ENCODE results near the gene C19orf38.

DNA sequence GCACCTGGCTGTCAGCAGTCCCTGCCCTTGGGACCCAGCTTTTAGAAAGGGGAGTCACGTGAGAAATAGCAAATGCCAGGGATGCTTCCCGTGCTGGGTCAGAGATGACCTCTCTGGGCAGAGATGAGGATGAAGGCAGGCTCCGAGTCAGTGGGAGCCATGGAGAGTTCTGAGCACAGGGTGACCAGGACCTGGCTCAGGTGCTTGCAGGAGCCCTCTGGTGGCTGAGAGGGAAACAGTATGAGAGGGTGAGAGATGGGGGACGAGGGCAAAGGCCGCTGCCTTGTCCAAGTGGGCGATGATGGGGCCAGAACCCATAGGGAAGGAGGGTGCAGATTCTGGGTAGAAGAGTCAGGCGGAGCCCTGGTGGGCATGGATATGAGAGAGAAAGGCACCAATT is 28.0 kb upstream of the C19orf38 start:
- TF ChIP-seq ARNTL (CRISPR knock-in tag; IDR thresholded peaks at IDR 0.05; ENCODE audit: borderline replicate concordance, low read depth) (no peak), TCF4 (CRISPR knock-in tag; IDR thresholded peaks at IDR 0.05; ENCODE audit: borderline replicate concordance) (no peak), PPARA (CRISPR knock-in tag; IDR thresholded peaks at IDR 0.05; ENCODE audit: borderline replicate concordance) (no peak), ESRRG (CRISPR knock-in tag; IDR thresholded peaks at IDR 0.05) (no peak), ZNF8 (CRISPR knock-in tag; IDR thresholded peaks at IDR 0.05) (no peak), CSDC2 (CRISPR knock-in tag; IDR thresholded peaks at IDR 0.05) (no peak), ZFP3 (CRISPR knock-in tag; IDR thresholded peaks at IDR 0.05) (no peak), ZNF70 (CRISPR knock-in tag; IDR thresholded peaks at IDR 0.05) (no peak), OSR1 (CRISPR knock-in tag; IDR thresholded peaks at IDR 0.05) (no peak)
- TF ChIP-seq, protein P1, sequence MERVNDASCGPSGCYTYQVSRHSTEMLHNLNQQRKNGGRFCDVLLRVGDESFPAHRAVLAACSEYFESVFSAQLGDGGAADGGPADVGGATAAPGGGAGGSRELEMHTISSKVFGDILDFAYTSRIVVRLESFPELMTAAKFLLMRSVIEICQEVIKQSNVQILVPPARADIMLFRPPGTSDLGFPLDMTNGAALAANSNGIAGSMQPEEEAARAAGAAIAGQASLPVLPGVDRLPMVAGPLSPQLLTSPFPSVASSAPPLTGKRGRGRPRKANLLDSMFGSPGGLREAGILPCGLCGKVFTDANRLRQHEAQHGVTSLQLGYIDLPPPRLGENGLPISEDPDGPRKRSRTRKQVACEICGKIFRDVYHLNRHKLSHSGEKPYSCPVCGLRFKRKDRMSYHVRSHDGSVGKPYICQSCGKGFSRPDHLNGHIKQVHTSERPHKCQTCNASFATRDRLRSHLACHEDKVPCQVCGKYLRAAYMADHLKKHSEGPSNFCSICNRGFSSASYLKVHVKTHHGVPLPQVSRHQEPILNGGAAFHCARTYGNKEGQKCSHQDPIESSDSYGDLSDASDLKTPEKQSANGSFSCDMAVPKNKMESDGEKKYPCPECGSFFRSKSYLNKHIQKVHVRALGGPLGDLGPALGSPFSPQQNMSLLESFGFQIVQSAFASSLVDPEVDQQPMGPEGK (CRISPR knock-in tag; IDR thresholded peaks at IDR 0.05; ENCODE audit: borderline replicate concordance), result no peak
- TF ChIP-seq, protein P2, sequence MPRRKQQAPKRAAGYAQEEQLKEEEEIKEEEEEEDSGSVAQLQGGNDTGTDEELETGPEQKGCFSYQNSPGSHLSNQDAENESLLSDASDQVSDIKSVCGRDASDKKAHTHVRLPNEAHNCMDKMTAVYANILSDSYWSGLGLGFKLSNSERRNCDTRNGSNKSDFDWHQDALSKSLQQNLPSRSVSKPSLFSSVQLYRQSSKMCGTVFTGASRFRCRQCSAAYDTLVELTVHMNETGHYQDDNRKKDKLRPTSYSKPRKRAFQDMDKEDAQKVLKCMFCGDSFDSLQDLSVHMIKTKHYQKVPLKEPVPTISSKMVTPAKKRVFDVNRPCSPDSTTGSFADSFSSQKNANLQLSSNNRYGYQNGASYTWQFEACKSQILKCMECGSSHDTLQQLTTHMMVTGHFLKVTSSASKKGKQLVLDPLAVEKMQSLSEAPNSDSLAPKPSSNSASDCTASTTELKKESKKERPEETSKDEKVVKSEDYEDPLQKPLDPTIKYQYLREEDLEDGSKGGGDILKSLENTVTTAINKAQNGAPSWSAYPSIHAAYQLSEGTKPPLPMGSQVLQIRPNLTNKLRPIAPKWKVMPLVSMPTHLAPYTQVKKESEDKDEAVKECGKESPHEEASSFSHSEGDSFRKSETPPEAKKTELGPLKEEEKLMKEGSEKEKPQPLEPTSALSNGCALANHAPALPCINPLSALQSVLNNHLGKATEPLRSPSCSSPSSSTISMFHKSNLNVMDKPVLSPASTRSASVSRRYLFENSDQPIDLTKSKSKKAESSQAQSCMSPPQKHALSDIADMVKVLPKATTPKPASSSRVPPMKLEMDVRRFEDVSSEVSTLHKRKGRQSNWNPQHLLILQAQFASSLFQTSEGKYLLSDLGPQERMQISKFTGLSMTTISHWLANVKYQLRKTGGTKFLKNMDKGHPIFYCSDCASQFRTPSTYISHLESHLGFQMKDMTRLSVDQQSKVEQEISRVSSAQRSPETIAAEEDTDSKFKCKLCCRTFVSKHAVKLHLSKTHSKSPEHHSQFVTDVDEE (CRISPR knock-in tag; IDR thresholded peaks at IDR 0.05), result no peak

All from SK-N-SH treated with all-trans-retinoic acid at 6 μM for 48 hours (cell line).